OCI-LY7 (cell line): Measurements from ENCODE around the gene ZNF550. TPM values are rescaled to one million over a fixed set of nuclear protein-coding genes. Genes with fewer than 3 reads are reported as not detected.
A peak's percentile ranks its signal among the peaks of the same experiment; 100 is the strongest.

Experiments
- BruUV-seq: library from RNA; stranded (reverse); fragments of 400-500 nt; replicated peaks from 2 replicates; lab custom pipeline; 2021; lab: Mats Ljungman, UMichigan
- CTCF ChIA-PET: fragments of 300-600 bp; sonication (Branson Sonifier 250); formaldehyde crosslinking; loops from one replicate; lab custom pipeline; 2022; ENCODE audit warnings: antibody characterized with exemption; ENCODE audit not compliant: unreplicated experiment; lab: Charles Lee
- POLR2A ChIA-PET: fragments of 300-600 bp; sonication (Branson Sonifier 250); formaldehyde crosslinking; loops from one replicate; lab custom pipeline; 2022; ENCODE audit warnings: antibody characterized with exemption; lab: Charles Lee
- DNase-seq: peaks from one replicate; pipeline ENCODE4 v3.0.0-alpha.2; 2015; ENCODE audit warnings: low spot score
- H2AFZ ChIP-seq: fragments of 200-600 bp; sonication (generic), shearing (Covaris generic); 2 replicates; pipeline ENCODE4 v1.6.1; 2014; ENCODE audit warnings: mild to moderate bottlenecking, antibody characterized with exemption, low read length, moderate library complexity
- H3K27ac ChIP-seq: fragments of 200-600 bp; sonication (generic); 2 replicates; pipeline ENCODE4 v1.5.1; 2014; ENCODE audit warnings: mixed run types, low read depth, mild to moderate bottlenecking, moderate library complexity, low read length, inconsistent platforms; ENCODE audit not compliant: poor library complexity, severe bottlenecking
- H3K36me3 ChIP-seq: fragments of 200-600 bp; sonication (generic); 2 replicates; pipeline ENCODE4 v1.6.1; 2014; ENCODE audit warnings: mild to moderate bottlenecking, antibody characterized with exemption, low read length, moderate library complexity, mixed read lengths; ENCODE audit not compliant: insufficient read depth
- H3K4me1 ChIP-seq: fragments of 200-600 bp; sonication (generic); 2 replicates; pipeline ENCODE4 v1.5.1; 2014; ENCODE audit warnings: mild to moderate bottlenecking, low read length; ENCODE audit not compliant: insufficient read depth, poor library complexity, severe bottlenecking
- H3K4me2 ChIP-seq: fragments of 200-600 bp; sonication (generic); 2 replicates; pipeline ENCODE4 v1.6.1; 2014; ENCODE audit warnings: mild to moderate bottlenecking, low read length
- H3K4me3 ChIP-seq: fragments of 200-600 bp; sonication (generic); 2 replicates; pipeline ENCODE4 v1.5.1; 2014; ENCODE audit warnings: mild to moderate bottlenecking, low read depth, low read length; ENCODE audit not compliant: poor library complexity, severe bottlenecking
- H3K79me2 ChIP-seq: fragments of 200-600 bp; sonication (generic); 2 replicates; pipeline ENCODE4 v1.6.1; 2016; ENCODE audit warnings: low read depth, mild to moderate bottlenecking, low read length, moderate library complexity, mixed read lengths; ENCODE audit not compliant: insufficient read depth
- H3K9me2 ChIP-seq: fragments of 200-600 bp; sonication (generic); 2 replicates; pipeline ENCODE4 v1.6.1; 2016; ENCODE audit warnings: mild to moderate bottlenecking, low read length, mixed read lengths; ENCODE audit not compliant: insufficient read depth
- H3K9me3 ChIP-seq: fragments of 200-600 bp; sonication (generic); 2 replicates; pipeline ENCODE4 v1.6.1; 2014; ENCODE audit warnings: mild to moderate bottlenecking, mixed run types, low read length, mixed read lengths
- H4K20me1 ChIP-seq: fragments of 200-600 bp; sonication (generic); 2 replicates; pipeline ENCODE4 v1.6.1; 2014; ENCODE audit warnings: mild to moderate bottlenecking, antibody characterized with exemption, low read length, moderate library complexity, mixed read lengths; ENCODE audit not compliant: insufficient read depth
- EZH2phosphoT487 ChIP-seq: fragments of 200-600 bp; sonication (generic); IDR thresholded peaks from 2 replicates; pipeline ENCODE4 v1.6.1; 2018; ENCODE audit warnings: low read depth, borderline replicate concordance, mild to moderate bottlenecking, mixed run types, antibody characterized with exemption, low read length, moderate library complexity, mixed read lengths
- intact Hi-C: fragments of 100-400 bp; cut with micrococcal nuclease; formaldehyde crosslinking; loops from one replicate; pipeline ENCODE4 v1.10.0; 2022; ENCODE audit not compliant: unreplicated experiment
- total RNA-seq, 2 experiments: library from RNA; depleted of rRNA in 1 of 2; stranded (reverse); fragments of >200 nt in 1 of 2; shearing (Covaris generic) in 1 of 2; gene quantifications; 2 replicates each; pipeline ENCODE4 v1.2.3, GENCODE V29; 2014 to 2022
- TF ChIP-seq, protein P1 (sequence below): fragments of 200-600 bp; sonication (generic); conservative IDR thresholded peaks from 2 replicates; pipeline ENCODE4 v1.5.1; 2014; ENCODE audit warnings: mild to moderate bottlenecking, antibody characterized with exemption, low read length, moderate library complexity, mixed read lengths

The ZNF550 gene
- total RNA-seq, 2 experiments from 2014 or later, result 6.3 to 6.8 TPM

DNA sequence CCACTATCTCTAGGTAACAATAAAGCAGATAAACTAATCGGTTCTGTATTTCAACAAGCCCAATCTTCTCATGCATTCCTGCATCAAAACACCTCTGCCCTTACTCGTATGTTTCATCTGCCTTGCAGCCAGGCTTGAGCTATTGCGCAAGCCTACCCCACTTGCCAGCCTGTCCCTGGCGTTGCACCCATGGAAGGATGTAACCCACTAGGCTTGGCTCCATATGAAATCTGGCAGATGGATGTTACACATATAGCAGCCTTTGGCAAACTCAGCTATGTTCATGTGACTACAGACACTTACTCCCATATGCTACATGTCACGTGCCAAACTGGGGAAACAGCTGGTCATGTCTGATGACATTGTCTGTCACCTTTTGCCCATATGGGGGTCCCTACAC is 44.4 kb downstream of the ZNF550 start:
- CTCF ChIA-PET, result no interaction called here
- Histone ChIP-seq H3K36me3 (no peaks in the 10 kb centered on the region; the same call in 1 of the 2 replicates), H3K27ac (no peak overlapping the region), H3K9me3 (peaks cover 27% of the 10 kb centered on the region; the same call in 1 of the 2 replicates), H3K4me3 (no peak overlapping the region), H3K79me2 (no peaks in the 10 kb centered on the region), H3K9me2 (no peaks in the 10 kb centered on the region), H3K4me2 (no peak overlapping the region), H2AFZ (no peak overlapping the region), H4K20me1 (no peaks in the 10 kb centered on the region), H3K4me1 (no peaks in the 10 kb centered on the region)
- no peak for TF ChIP-seq EZH2phosphoT487
- DNase-seq, result no peak
- intact Hi-C loops, result no loop called here
- no TSS peak for BruUV-seq
- POLR2A ChIA-PET, result interaction anchor here (0.7 kb wide), 1 partner anchor 8 kb away, joined by 3 read pairs; no protein-coding TSS in a partner anchor

GRCh38 chr19:57512845-57513244 is 46.8 kb downstream of the ZNF550 start:
- ChIA-PET POLR2A (no interaction called here), CTCF (no interaction called here)
- H3K79me2 ChIP-seq, result no peaks in the 10 kb centered on the region
- intact Hi-C loops, result no loop called here
- no peak overlapping the region for H3K4me2 ChIP-seq
- H3K36me3 ChIP-seq, result peaks cover 16% of the 10 kb centered on the region; the same call in 1 of the 2 replicates
- H3K9me3 ChIP-seq, result peaks cover 33% of the 10 kb centered on the region; the same call in 1 of the 2 replicates
- BruUV-seq, result no TSS peak
- TF ChIP-seq, protein P1, sequence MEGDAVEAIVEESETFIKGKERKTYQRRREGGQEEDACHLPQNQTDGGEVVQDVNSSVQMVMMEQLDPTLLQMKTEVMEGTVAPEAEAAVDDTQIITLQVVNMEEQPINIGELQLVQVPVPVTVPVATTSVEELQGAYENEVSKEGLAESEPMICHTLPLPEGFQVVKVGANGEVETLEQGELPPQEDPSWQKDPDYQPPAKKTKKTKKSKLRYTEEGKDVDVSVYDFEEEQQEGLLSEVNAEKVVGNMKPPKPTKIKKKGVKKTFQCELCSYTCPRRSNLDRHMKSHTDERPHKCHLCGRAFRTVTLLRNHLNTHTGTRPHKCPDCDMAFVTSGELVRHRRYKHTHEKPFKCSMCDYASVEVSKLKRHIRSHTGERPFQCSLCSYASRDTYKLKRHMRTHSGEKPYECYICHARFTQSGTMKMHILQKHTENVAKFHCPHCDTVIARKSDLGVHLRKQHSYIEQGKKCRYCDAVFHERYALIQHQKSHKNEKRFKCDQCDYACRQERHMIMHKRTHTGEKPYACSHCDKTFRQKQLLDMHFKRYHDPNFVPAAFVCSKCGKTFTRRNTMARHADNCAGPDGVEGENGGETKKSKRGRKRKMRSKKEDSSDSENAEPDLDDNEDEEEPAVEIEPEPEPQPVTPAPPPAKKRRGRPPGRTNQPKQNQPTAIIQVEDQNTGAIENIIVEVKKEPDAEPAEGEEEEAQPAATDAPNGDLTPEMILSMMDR, result no peak
- no peak for TF ChIP-seq EZH2phosphoT487
- H3K4me1 ChIP-seq, result no peaks in the 10 kb centered on the region
- H2AFZ ChIP-seq, result no peak overlapping the region
- H4K20me1 ChIP-seq, result no peaks in the 10 kb centered on the region
- DNase-seq, result peak; percentile 31
- H3K27ac ChIP-seq, result no peak overlapping the region
- no peak overlapping the region for H3K4me3 ChIP-seq
- no peaks in the 10 kb centered on the region for H3K9me2 ChIP-seq

DNA sequence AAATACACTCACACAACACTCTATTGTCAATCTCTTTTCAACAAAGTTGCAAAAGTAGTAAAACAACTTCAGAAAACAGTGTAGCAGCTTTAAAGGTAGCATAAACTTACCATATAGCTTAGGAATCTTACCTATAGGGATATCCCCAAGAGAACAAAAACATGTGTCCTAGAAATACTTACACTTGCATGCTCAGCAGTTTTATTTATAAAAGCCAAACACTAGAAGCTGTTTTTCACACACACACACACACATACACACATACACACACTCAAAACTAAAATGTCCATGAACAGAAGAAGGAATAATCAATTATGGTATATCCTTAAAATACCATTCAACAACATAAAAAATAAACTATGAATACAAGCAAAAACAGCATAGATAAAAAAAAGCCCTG is 48.2 kb downstream of the ZNF550 start:
- H2AFZ ChIP-seq, result no peak overlapping the region
- H4K20me1 ChIP-seq, result no peaks in the 10 kb centered on the region
- H3K9me2 ChIP-seq, result no peaks in the 10 kb centered on the region
- peaks cover 33% of the 10 kb centered on the region; the same call in 1 of the 2 replicates for H3K9me3 ChIP-seq
- no peak for DNase-seq
- POLR2A ChIA-PET, result no interaction called here
- BruUV-seq, result no TSS peak
- intact Hi-C loops, result no loop called here
- H3K36me3 ChIP-seq, result peaks cover 29% of the 10 kb centered on the region
- H3K4me3 ChIP-seq, result no peak overlapping the region
- H3K4me2 ChIP-seq, result no peak overlapping the region
- H3K4me1 ChIP-seq, result no peaks in the 10 kb centered on the region
- no peak overlapping the region for H3K27ac ChIP-seq
- CTCF ChIA-PET, result no interaction called here
- TF ChIP-seq EZH2phosphoT487, result no peak
- H3K79me2 ChIP-seq, result no peaks in the 10 kb centered on the region
